Activated CD8-positive, alpha-beta memory T cell treated with anti-CD3 and anti-CD28 coated beads for 24 hours (primary cell): ENCODE data around the gene MRM3.
"Not testable (repeated sequence)": the region's sequence is repeated elsewhere in the genome, so short reads cannot be mapped to it uniquely, and the experiment has no call there.

ENCODE experiments used
- DNase-seq: peaks from one replicate; pipeline ENCODE4 v3.0.0-alpha.2; 2020

MRM3 gene

GRCh38 chr17:755319-755961 is 26.7 kb upstream of the MRM3 start:
- DNase-seq = not testable (repeated sequence)

DNA sequence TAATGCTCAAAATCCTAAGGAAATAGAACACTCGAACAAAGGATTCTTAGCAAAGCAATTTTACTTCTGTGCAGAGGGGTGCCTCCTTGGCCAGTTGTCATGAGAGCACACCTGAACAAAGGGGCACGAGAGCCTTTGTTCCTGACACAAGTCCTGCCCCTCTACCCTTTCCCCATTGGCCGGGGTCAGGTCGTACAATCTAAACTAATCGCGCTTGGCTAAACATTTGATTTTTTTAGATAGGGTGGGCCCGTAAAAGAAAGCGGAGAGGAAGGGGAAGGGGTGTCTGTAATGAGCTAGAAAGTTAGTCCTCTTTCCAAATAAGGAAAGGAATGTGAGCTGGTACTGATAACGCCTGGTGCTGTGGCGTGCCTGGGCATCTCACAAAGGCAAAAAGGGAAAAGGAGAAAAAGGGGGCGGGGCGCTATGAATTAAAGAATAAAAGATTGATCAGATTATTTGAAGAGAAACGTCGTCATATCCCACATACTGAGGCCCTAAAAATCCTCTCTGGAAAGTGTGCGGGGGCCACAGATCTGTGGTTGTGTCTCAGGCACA is 26.1 kb upstream of the MRM3 start:
- DNase-seq = not testable (repeated sequence)

- no peak for DNase-seq
These were observed 22.2 kb upstream of the MRM3 start for GRCh38 chr17:759964-760363.

DNA sequence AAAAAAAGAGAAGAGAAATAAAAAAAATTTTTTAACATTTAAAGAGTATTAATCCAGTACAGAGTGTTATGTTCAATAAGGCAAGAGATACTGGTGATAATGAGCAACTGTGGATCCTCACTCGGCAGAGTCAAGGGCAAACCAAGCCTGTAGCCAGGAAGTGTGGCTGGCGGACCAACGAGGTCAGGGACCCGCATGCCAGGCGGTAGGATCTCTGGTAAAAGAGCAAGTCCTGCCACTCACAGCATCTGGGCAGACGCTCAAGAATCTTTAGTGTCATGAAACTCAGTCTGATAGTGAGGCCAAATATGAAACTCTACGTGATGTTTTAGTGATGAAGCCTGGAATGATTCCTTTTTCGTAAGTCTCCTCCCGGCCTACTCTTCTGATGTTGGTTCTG is 21.8 kb upstream of the MRM3 start:
- no peak for DNase-seq

DNA sequence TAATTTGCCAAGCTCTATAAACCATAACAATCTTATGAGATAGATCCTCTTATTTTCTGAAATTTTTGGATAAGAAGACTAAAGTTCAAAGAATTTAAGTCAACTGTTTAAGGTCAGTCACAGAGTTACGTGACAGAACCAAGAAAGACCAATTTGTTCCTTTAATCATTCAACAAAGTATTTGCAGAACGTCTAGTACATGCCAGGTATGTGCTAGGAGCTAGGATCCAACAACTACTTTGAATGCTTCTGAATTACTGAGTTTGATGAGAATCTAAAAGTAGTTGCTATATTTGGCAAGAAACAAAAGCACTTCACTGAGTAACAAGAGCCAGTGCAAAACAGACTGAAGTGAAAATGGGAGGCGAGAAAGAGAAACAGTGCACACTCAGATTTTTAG is 15.1 kb upstream of the MRM3 start:
- DNase-seq = no peak

DNA sequence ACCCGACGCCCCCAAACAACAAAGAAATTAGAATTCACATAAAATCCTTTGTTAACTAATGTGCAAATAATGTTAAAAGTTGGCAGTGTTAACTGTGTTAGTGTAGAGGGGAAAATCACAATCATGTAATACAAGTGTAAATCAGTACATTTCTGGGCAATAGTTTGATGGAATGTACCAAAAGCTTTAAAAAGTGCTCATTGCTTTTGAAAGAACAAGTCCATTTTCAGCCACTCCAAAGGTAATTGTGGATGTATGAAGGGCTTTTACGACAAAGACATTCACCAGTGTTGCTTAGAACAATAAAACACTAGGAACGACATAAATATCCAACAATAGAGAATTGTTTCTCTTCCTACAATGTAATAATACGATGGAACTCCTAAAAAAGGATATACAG is 9.1 kb upstream of the MRM3 start:
- DNase-seq = no peak

DNA sequence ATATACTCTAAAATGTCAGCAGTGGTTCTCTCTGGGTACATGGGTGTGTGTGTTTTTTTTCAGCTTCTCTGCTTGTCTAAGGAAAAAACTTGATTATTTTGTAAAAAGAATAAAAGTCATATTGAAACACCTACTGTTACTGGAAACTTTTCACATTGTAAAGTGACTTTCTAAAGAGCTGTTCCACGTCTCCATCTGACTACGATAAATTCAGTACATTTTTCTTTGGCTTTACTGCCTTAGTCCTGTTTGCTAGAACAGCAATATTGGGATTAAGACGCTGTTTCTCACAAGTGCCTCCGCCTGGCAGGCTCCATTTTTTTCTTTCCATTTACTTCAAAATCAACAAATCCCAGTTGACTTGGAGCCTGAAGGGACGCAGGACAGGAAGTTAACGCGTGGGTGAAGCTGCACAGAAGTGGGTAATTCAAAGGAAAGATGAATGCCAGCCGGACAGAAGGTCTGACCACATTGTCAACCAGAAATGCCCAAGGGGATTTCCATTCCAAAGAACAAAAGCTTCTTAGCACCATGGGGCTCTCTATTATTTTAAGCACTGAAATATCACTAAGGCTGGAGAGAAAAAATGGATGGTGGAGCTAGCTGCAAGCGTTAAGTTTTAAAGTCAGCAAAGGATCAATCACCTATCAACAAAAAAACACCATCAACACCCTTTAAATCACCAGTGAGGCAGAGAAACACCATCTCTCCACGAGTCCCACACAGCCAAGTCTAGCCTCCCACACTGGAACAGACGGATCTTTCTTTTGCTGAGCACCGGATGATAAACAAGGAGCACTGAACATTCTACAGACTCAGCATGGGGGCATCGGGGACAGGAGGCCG is 8.5 kb upstream of the MRM3 start:
- no peak for DNase-seq

GRCh38 chr17:774313-774584 is 7.9 kb upstream of the MRM3 start:
- DNase-seq = no peak

- DNase-seq = no peak
These were observed 4.1 kb upstream of the MRM3 start for GRCh38 chr17:778096-778495.

- DNase-seq = no peak
These were observed 2.0 kb downstream of the MRM3 start for GRCh38 chr17:784143-784542.

DNA sequence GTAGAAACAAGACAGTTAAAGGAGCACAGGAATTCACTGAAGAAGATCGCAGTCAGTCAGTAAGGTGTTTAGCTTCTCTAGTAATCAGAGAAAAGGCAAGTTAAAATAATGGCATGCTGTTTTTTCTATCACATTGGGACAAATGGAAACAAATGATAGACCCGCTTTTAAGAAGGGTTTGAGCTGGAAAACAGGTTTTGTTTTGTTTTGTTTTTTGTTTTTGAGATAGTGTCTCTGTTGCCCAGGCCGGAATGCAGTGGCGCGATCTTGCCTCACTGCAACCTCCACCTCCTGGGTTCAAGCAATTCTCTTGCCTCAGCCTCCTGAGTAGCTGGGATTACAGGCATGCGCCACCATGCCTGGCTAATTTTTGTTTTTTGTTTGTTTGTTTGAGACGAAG is 3.7 kb downstream of the MRM3 start:
- not testable (repeated sequence) for DNase-seq

DNA sequence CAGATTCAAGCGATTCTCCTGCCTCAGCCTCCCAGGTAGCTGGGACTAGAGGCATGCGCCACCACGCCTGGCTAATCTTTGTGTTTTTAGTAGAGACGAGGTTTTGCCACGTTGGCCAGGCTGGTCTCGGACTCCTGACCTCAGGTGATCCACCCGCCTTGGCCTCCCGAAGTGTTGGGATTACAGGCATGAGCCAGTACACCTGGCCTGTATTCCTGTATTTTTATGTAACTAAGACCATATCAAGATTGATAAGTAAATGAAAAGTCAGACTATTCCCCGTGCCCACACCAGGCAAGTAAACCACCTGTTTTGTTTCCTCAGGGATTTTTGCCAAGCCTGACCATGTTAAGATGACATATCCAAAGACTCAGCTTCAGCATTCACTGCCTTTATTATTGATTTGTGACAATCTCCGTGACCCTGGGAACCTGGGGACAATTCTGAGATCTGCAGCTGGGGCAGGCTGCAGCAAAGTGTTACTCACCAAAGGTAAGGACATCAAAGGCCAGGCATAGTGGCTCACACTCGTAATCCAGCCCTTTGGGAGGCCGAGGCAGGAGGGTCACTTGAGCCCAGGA is 5.6 kb downstream of the MRM3 start:
- no peak for DNase-seq

DNA sequence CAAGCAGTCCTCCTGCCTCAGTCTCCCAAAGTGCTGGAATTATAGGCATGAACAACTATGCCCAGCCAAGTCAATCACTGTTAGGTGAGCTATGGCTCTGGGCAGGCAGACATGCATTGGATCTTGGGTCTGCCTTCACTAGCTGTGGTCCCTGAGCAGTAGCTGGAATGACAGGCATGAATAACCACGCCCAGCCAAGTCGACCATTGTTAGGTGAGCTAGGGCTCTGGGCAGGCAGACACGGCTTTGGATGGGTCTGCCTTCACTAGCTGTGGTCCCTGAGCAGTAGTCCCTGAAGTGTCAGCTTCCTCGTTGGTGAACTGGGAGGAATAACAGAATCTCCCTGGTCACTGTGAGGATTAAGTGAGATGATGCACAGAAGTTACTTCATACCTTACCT is 6.4 kb downstream of the MRM3 start:
- no peak for DNase-seq

DNA sequence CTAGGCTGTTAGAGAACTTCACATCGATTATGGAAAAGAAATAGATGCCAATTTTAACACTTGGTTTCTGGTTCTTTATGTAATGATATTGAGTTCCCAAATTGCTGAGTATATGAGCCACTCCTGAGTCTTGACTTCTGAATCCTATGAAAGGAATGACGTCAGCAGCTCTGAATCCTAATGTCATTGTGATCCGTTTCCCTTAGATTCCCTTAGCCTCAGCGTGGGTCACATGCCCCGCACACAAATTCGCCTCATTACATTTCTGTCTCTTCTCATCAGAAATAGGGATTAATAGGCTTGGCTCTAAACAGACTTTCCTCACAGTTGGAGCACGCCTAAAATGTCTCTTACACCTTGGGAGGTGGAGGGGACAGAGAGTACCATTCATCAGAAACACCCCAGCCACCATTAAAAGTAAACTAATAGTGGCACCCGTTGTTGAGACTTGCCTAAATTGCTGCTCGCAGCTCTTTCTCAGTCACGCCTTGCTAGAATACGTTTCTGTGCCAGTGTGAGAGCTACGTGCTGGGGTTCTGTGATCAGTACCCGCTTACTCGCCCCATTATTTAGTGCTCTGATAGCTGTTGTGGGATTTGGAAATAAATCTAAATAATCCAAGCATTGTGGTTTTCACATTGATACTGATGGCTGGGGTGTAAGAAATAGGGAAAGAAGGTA is 7.1 kb downstream of the MRM3 start:
- no peak for DNase-seq

DNA sequence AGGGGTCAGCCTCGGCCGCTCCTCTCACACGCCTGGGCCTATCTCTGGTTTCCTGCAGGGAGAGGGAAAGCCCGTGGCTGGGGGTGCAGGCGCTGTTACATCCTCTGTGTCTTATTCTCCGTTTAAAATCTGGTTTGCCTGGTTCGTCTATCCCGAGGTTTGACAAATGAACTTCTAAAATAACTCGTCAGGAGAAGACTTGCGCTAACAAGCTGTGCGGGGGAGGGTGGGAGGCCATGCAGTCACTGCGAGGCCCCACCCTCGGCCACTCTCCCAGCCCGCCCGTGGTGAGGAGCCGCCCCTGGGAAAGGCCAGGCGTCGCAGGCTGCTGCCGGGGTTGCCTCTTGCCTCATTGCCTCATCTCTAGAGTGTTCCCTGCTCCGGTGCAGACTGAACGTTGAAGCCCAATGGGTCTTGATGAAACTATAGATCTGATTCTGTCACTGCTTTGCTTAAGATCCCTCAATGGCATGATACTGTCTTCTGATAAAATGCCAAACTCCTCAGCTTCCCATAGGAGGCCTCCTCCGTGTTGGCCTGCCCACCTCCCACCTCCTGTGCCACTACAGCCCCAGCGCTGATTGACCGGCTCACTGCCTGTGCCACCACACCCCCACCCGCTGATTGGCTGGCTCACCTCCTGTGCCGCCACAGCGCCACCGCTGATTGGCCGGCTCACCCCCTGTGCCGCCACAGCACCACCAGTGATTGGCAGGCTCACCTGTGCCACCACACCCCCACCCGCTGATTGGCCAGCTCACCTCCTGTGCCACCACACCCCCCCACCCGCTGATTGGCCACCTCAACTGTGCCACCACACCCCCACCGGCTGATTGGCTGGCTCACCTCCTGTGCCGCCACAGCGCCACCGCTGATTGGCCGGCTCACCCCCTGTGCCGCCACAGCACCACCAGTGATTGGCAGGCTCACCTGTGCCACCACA is 8.0 kb downstream of the MRM3 start:
- not testable (repeated sequence) for DNase-seq

DNA sequence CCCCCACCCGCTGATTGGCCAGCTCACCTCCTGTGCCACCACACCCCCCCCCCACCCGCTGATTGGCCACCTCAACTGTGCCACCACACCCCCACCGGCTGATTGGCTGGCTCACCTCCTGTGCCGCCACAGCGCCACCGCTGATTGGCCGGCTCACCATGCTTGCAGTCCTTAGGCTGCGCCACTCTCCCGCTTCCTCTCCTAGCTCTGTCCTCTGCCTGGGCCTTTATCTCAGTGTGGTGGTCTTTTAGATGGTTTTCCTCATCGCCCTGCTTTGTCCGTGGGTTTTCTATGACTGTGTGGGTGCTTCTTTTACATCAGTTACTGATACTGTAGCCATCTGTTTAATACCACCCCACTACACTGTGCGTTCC is 8.7 kb downstream of the MRM3 start:
- not testable (repeated sequence) for DNase-seq

- no peak for DNase-seq
These were observed 9.7 kb downstream of the MRM3 start for GRCh38 chr17:791829-792228.

GRCh38 chr17:792277-792676 is 10.1 kb downstream of the MRM3 start:
- DNase-seq = no peak

DNA sequence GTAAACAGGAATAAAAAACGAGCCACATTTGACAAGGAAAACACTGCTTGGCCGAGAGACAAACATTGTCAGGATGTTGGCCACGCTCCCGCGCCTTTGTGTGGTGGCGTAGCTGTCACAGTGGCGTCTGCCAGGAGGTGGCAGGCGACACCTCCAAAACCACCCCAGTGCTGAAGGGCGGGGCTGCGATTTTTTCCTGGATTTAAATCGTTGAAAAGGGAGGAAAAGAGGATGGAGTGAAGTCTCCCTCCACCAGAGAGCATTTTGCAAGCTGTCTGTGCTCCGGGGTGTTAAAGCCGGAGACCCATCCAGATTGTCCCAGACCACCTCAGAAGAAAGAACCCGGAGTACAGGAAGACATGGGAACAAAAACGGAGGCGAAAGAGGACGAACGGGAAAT is 12.7 kb downstream of the MRM3 start:
- DNase-seq = no peak

GRCh38 chr17:795276-795675 is 13.1 kb downstream of the MRM3 start:
- DNase-seq = no peak

DNA sequence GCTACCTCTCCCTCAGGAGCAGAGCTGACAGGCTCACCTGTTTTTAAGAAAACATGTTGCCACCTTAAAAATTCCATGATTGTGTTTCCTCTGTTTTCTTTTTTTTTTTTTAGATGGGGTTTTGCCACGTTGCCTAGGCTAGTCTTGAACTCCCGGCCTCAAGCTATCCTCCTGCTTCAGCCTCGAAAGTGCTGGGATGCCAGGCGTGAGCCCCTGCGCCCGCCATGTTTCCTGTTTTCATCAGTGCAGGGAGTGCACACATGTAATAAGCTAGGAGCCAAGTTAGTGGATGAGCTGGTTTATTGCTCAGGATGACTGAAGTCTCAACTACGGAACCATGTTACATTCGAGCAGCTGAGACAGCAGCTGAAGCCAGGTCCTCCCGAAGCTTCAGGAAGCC is 13.6 kb downstream of the MRM3 start:
- no peak for DNase-seq

DNA sequence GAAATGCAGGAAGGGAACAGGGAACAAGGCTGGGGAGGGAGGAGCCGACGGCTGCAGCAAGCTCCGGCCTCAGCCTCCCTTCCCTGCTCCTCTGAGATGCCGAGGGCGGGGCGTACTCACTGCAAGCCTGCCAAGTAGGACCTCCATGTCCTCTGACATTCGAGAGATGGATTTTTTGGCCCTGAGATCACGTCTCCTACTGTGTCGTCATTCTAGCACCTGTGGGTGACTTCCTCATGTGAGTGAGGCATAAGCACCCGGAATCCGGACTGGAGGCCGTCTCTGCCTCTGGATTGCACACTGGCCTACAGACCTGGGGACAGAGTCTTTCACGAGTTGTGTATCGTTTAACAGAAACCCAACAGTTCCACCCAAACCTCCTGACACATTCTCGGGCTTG is 14.5 kb downstream of the MRM3 start:
- DNase-seq = no peak
